SJCRH30 (cell line): ENCODE measurements around the gene TADA1. TPM values are rescaled to one million over a fixed set of nuclear protein-coding genes. Genes with fewer than 3 reads are reported as not detected.

ENCODE experiments used
- DNase-seq, 2 experiments: peaks; one replicate each; pipeline ENCODE4 v3.0.0-alpha.2; 2015 to 2020
- H3K27ac ChIP-seq: fragments of 250-450 bp; sonication (Bioruptor Pico); 2 replicates; pipeline ENCODE4 v1.5.1; 2020; ENCODE audit warnings: mild to moderate bottlenecking, moderate library complexity
- H3K27me3 ChIP-seq: fragments of 250-450 bp; sonication (Bioruptor Pico); 2 replicates; pipeline ENCODE4 v1.5.1; 2020; ENCODE audit warnings: mild to moderate bottlenecking, moderate library complexity
- H3K36me3 ChIP-seq: fragments of 250-450 bp; sonication (Bioruptor Pico); 2 replicates; pipeline ENCODE4 v1.5.1; 2020; ENCODE audit warnings: mild to moderate bottlenecking, moderate library complexity
- H3K4me1 ChIP-seq: fragments of 250-450 bp; sonication (Bioruptor Pico); 2 replicates; pipeline ENCODE4 v1.5.1; 2020; ENCODE audit warnings: mild to moderate bottlenecking, moderate library complexity
- H3K4me3 ChIP-seq: fragments of 250-450 bp; sonication (Bioruptor Pico); 2 replicates; pipeline ENCODE4 v1.5.1; 2020; ENCODE audit warnings: mild to moderate bottlenecking, moderate library complexity
- H3K9me3 ChIP-seq: fragments of 250-450 bp; sonication (Bioruptor Pico); replicated peaks from 2 replicates; pipeline ENCODE4 v1.5.1; 2020; ENCODE audit warnings: mild to moderate bottlenecking, moderate library complexity
- total RNA-seq: library from RNA; depleted of rRNA; stranded (reverse); fragments of >200 nt; shearing (Covaris generic); gene quantifications from 2 replicates; pipeline ENCODE4 v1.2.3, GENCODE V29; 2014; rRNA removed

The TADA1 gene
- total RNA-seq, 1 experiment from 2014 or later, result 15.9 TPM

DNA sequence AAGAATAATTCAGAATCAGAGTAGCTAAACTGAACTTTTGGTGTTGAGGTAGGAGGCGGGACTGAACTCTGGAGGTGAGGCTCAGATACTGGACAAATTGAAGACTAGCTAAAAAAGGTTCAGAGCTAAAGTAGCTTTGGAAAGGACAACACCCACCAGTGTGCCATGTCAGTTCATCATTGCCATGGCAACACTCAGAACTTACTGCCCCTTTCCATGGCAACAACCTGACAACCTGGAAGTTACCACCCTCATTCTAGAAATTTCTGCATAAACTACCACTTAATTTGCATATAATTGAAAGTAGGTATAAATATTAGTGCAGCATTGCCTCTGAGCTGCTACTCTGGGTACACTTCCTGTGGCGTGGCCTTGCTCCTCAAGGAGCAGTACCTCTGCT is 67.1 kb downstream of the TADA1 start:
- Histone ChIP-seq H3K27ac (no peak overlapping the region), H3K4me3 (no peak overlapping the region), H3K27me3 (no peaks in the 10 kb centered on the region), H3K9me3 (no peaks in the 10 kb centered on the region), H3K36me3 (no peaks in the 10 kb centered on the region), H3K4me1 (peaks cover 4% of the 10 kb centered on the region; the same call in 1 of the 2 replicates)
- no peak for DNase-seq

Other genes with a start within 250 kb of the TADA1 start
- gene POGK, start 36.8 kb downstream of the TADA1 start, total RNA-seq, result 27.1 and 27.2 TPM in 2 replicates
- 0.69 and 0.91 TPM in 2 replicates for gene ILDR2, start 99.3 kb upstream of the TADA1 start, total RNA-seq
- gene MAEL, start 113.0 kb upstream of the TADA1 start, total RNA-seq, result not detected in 2 replicates
- 0.14 and 0.23 TPM in 2 replicates for gene GPA33, start 214.1 kb upstream of the TADA1 start, total RNA-seq
- 6.8 and 7.1 TPM in 2 replicates for gene STYXL2, start 217.8 kb upstream of the TADA1 start, total RNA-seq